Fibroblast of lung (primary cell): ENCODE data around the gene ABCB11.

Source experiments
- CTCF ChIP-seq, 2 donors: IDR thresholded peaks in 1 of 2; conservative IDR thresholded peaks in 1 of 2; 1 replicate in 1 of 2; 2 replicates in 1 of 2; pipeline ENCODE4 v1.5.1; 2011 to 2012; ENCODE audit warnings: low read length in 2 of 2, control low read depth in 1 of 2, inconsistent platforms in 1 of 2, low read depth in 1 of 2, mild to moderate bottlenecking in 1 of 2
- EZH2 ChIP-seq: IDR thresholded peaks from 2 replicates; pipeline ENCODE4 v1.5.1; 2012; ENCODE audit warnings: low read length, control low read depth, mild to moderate bottlenecking; ENCODE audit errors: missing control alignments

GRCh38 chr2:168949324-168949723, 81.8 kb downstream of the ABCB11 start:
- TF ChIP-seq CTCF (conservative IDR thresholded peaks at IDR 0.05 in 1 of 2, IDR thresholded peaks at IDR 0.05 in 1 of 2; ENCODE audit: low read depth in 1 of 2, low read length in 2 of 2) (no peak), EZH2 (no peak)
